GM21447 (cell line): ENCODE results near the gene TMEM89.

Experiments
- ATAC-seq: cut with Tn5 transposase; IDR thresholded peaks from one replicate; pipeline ENCODE4 v1.9.1; 2021; ENCODE audit not compliant: unreplicated experiment

Gene TMEM89

GRCh38 chr3:48591886-48592518 lies 29.6 kb downstream of the TMEM89 start:
- no peak for ATAC-seq

GRCh38 chr3:48591436-48591835 lies 30.1 kb downstream of the TMEM89 start:
- no peak for ATAC-seq

- ATAC-seq: no peak
Observed at GRCh38 chr3:48588230-48588629, 33.3 kb downstream of the TMEM89 start.

GRCh38 chr3:48587686-48588085 lies 33.9 kb downstream of the TMEM89 start:
- ATAC-seq: no peak

GRCh38 chr3:48585411-48585810 lies 36.2 kb downstream of the TMEM89 start:
- no peak for ATAC-seq

- ATAC-seq: no peak
Observed at GRCh38 chr3:48584836-48585235, 36.7 kb downstream of the TMEM89 start.

- ATAC-seq: no peak
Observed at GRCh38 chr3:48581621-48582481, 39.7 kb downstream of the TMEM89 start.

- no peak for ATAC-seq
Observed at GRCh38 chr3:48576647-48577046, 44.9 kb downstream of the TMEM89 start.

GRCh38 chr3:48575366-48575765 lies 46.2 kb downstream of the TMEM89 start:
- no peak for ATAC-seq

GRCh38 chr3:48573973-48574585 lies 47.5 kb downstream of the TMEM89 start:
- no peak for ATAC-seq

- no peak for ATAC-seq
Observed at GRCh38 chr3:48572517-48572916, 49.1 kb downstream of the TMEM89 start.

GRCh38 chr3:48571938-48572337 lies 49.6 kb downstream of the TMEM89 start:
- no peak for ATAC-seq
